K562 (cell line): Measurements from ENCODE around the gene OLFML2A.

Experiments used
- HCFC1 ChIP-seq: IDR thresholded peaks from 2 replicates; pipeline ENCODE4 v1.6.1; 2012; ENCODE audit warnings: low read depth, low read length, improper control_type of control experiment
- MCM5 ChIP-seq: fragments of 450-650 bp; IDR thresholded peaks from 2 replicates; pipeline ENCODE4 v1.6.1; 2016; ENCODE audit warnings: low read depth
- MYNN ChIP-seq, 2 experiments: sonication (generic); formaldehyde crosslinking in 1 of 2; IDR thresholded peaks; 2 replicates each; pipeline versions ENCODE4 v1.5.0 to v1.6.1; 2016 to 2020; ENCODE audit warnings: antibody characterized with exemption in 1 of 2, missing genetic modification reagents in 1 of 2
- NFE2L1 ChIP-seq: fragments of 450-650 bp; IDR thresholded peaks from 2 replicates; pipeline ENCODE4 v1.6.1; 2016; ENCODE audit warnings: missing genetic modification characterization, low read depth, mild to moderate bottlenecking, missing compliant biosample characterization, moderate library complexity, borderline replicate concordance
- POLR2A ChIP-seq: fragments of 450-650 bp; conservative IDR thresholded peaks from 2 replicates; pipeline ENCODE4 v1.6.1; 2016
- POLR2AphosphoS5 ChIP-seq: IDR thresholded peaks from 2 replicates; pipeline ENCODE4 v1.6.1; 2011; ENCODE audit warnings: mild to moderate bottlenecking, low read depth, low read length, moderate library complexity; ENCODE audit not compliant: control insufficient read depth, insufficient read depth
- RBBP5 ChIP-seq: fragments of 200-600 bp; sonication (generic); IDR thresholded peaks from 2 replicates; pipeline ENCODE4 v1.6.1; 2012; ENCODE audit warnings: borderline replicate concordance, mild to moderate bottlenecking, low read length, control low read depth, inconsistent platforms; ENCODE audit not compliant: insufficient read depth, poor library complexity, severe bottlenecking
- RCOR1 ChIP-seq, 2 experiments: IDR thresholded peaks; 2 replicates each; pipeline ENCODE4 v1.6.1; 2012; ENCODE audit warnings: low read depth in 2 of 2, low read length in 2 of 2, borderline replicate concordance in 1 of 2, improper control_type of control experiment in 1 of 2
- YY1 ChIP-seq, 3 experiments: IDR thresholded peaks; 2 replicates each; pipeline ENCODE4 v1.6.1; 2011; ENCODE audit warnings: low read length in 2 of 3, mild to moderate bottlenecking in 2 of 3, moderate library complexity in 2 of 3, borderline replicate concordance in 1 of 3, control low read depth in 1 of 3, low read depth in 1 of 3; ENCODE audit not compliant: insufficient read depth in 3 of 3, insufficient replicate concordance in 2 of 3, control insufficient read depth in 1 of 3, insufficient read length in 1 of 3; ENCODE audit errors: extremely low read depth in 1 of 3
- ZBTB1 ChIP-seq: sonication (generic); formaldehyde crosslinking; IDR thresholded peaks from 2 replicates; pipeline ENCODE4 v1.8.1; 2023; ENCODE audit warnings: missing genetic modification reagents, low read depth, mild to moderate bottlenecking, borderline replicate concordance
- ZBTB7A ChIP-seq: IDR thresholded peaks from 2 replicates; pipeline ENCODE4 v1.6.1; 2011; ENCODE audit warnings: low read depth, mild to moderate bottlenecking, low read length, moderate library complexity, borderline replicate concordance; ENCODE audit not compliant: control insufficient read depth
- TF ChIP-seq, protein P1 (sequence below), 3 experiments: IDR thresholded peaks in 2 of 3; conservative IDR thresholded peaks in 1 of 3; 2 replicates each; pipeline ENCODE4 v1.5.1; 2011 to 2012; ENCODE audit warnings: low read length in 3 of 3, mild to moderate bottlenecking in 3 of 3, control low read depth in 2 of 3, improper control_type of control experiment in 1 of 3, inconsistent platforms in 1 of 3, low read depth in 1 of 3, mixed read lengths in 1 of 3, moderate library complexity in 1 of 3; ENCODE audit not compliant: insufficient read depth in 2 of 3
- TF ChIP-seq, protein P2 (sequence below): sonication (generic); formaldehyde crosslinking; IDR thresholded peaks from 2 replicates; pipeline ENCODE4 v1.8.0; 2023; ENCODE audit warnings: mild to moderate bottlenecking, missing genetic modification reagents
- TF ChIP-seq, protein P3 (sequence below): sonication (generic); formaldehyde crosslinking; IDR thresholded peaks from 2 replicates; pipeline ENCODE4 v1.8.1; 2022; ENCODE audit warnings: missing genetic modification reagents

DNA sequence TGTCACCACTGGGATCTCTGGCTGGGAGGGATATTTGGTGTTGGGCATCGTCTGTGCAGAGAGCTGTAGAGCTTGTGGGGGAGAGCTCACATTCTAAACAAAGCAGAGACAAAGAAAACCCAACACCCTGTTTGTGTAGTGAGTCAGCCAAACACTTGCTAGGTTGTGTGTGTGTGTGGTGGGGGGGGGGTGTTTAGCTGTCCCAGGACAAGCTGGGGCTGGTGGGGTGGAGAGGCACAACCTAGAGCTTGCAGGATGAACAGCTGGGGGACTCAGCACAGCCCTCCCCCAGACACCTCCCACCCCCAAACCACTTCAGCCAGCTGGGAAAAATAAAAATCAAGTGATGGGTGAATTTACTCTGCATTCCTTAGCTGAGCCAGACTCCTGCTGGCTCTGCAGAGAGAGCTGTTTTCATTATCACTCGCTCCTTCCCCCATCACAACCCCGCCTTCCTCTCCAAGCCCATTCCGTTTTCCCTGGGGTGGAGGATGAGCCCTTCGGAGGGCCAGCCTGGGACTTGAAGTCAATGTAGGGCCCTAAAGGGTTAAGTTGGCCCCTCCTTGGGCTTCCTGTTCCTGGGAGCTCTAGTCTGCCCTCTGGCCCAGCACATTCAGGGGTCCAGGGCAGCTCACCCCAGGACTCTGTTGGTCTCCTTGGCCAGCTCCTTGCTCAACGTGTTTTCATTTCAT lies 2.6 kb downstream of the OLFML2A start:
- TF ChIP-seq MCM5 (no peak), POLR2AphosphoS5 (no peak), ZBTB7A (no peak; the same call in 1 of the 2 replicates), YY1 (IDR thresholded peaks at IDR 0.05; ENCODE audit: borderline replicate concordance in 1 of 3, control insufficient read depth in 1 of 3, extremely low read depth in 1 of 3, insufficient read depth in 3 of 3, insufficient read length in 1 of 3, insufficient replicate concordance in 2 of 3, low read depth in 1 of 3, low read length in 2 of 3) (no peak), POLR2A (no peak), RBBP5 (no peak), HCFC1 (no peak), MYNN (IDR thresholded peaks at IDR 0.05) (no peak), MYNN (CRISPR knock-in tag; IDR thresholded peaks at IDR 0.05) (no peak), RCOR1 (IDR thresholded peaks at IDR 0.05; ENCODE audit: borderline replicate concordance in 1 of 2, low read depth in 2 of 2, low read length in 2 of 2) (no peak), ZBTB1 (CRISPR knock-in tag) (no peak), NFE2L1 (tag) (no peak)
- TF ChIP-seq, protein P1, sequence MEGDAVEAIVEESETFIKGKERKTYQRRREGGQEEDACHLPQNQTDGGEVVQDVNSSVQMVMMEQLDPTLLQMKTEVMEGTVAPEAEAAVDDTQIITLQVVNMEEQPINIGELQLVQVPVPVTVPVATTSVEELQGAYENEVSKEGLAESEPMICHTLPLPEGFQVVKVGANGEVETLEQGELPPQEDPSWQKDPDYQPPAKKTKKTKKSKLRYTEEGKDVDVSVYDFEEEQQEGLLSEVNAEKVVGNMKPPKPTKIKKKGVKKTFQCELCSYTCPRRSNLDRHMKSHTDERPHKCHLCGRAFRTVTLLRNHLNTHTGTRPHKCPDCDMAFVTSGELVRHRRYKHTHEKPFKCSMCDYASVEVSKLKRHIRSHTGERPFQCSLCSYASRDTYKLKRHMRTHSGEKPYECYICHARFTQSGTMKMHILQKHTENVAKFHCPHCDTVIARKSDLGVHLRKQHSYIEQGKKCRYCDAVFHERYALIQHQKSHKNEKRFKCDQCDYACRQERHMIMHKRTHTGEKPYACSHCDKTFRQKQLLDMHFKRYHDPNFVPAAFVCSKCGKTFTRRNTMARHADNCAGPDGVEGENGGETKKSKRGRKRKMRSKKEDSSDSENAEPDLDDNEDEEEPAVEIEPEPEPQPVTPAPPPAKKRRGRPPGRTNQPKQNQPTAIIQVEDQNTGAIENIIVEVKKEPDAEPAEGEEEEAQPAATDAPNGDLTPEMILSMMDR (IDR thresholded peaks at IDR 0.05 in 2 of 3, conservative IDR thresholded peaks at IDR 0.05 in 1 of 3; ENCODE audit: insufficient read depth in 2 of 3, low read depth in 1 of 3, low read length in 3 of 3): no peak
- TF ChIP-seq, protein P2, sequence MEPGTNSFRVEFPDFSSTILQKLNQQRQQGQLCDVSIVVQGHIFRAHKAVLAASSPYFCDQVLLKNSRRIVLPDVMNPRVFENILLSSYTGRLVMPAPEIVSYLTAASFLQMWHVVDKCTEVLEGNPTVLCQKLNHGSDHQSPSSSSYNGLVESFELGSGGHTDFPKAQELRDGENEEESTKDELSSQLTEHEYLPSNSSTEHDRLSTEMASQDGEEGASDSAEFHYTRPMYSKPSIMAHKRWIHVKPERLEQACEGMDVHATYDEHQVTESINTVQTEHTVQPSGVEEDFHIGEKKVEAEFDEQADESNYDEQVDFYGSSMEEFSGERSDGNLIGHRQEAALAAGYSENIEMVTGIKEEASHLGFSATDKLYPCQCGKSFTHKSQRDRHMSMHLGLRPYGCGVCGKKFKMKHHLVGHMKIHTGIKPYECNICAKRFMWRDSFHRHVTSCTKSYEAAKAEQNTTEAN: no peak
- TF ChIP-seq, protein P3, sequence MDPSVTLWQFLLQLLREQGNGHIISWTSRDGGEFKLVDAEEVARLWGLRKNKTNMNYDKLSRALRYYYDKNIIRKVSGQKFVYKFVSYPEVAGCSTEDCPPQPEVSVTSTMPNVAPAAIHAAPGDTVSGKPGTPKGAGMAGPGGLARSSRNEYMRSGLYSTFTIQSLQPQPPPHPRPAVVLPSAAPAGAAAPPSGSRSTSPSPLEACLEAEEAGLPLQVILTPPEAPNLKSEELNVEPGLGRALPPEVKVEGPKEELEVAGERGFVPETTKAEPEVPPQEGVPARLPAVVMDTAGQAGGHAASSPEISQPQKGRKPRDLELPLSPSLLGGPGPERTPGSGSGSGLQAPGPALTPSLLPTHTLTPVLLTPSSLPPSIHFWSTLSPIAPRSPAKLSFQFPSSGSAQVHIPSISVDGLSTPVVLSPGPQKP (CRISPR knock-in tag): no peak
